GM12874 (cell line): ENCODE measurements around the gene ANKRD33.

Source experiments
- TF ChIP-seq, protein P1 (sequence below): IDR thresholded peaks from 2 replicates; pipeline ENCODE4 v1.5.1; 2011; ENCODE audit warnings: low read depth, mild to moderate bottlenecking, control low read depth, low read length, moderate library complexity; ENCODE audit not compliant: insufficient read depth

Gene ANKRD33

DNA sequence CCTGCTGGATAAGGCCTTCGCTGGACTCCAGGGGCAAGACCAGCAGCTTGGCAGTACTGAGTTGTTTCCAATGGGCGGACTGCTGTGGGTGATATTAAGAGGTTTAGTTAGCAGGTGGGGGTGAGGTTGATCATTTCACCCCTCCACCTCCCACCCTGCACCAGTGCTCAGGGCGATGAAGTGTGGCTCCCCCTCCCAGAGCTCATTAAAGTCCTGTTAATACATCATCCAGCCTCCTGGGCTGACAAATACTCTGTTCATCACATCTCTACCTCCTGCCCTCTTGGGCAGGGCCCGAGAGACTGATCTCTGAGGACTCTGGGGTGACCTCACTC, 37.0 kb upstream of the ANKRD33 start:
- TF ChIP-seq, protein P1, sequence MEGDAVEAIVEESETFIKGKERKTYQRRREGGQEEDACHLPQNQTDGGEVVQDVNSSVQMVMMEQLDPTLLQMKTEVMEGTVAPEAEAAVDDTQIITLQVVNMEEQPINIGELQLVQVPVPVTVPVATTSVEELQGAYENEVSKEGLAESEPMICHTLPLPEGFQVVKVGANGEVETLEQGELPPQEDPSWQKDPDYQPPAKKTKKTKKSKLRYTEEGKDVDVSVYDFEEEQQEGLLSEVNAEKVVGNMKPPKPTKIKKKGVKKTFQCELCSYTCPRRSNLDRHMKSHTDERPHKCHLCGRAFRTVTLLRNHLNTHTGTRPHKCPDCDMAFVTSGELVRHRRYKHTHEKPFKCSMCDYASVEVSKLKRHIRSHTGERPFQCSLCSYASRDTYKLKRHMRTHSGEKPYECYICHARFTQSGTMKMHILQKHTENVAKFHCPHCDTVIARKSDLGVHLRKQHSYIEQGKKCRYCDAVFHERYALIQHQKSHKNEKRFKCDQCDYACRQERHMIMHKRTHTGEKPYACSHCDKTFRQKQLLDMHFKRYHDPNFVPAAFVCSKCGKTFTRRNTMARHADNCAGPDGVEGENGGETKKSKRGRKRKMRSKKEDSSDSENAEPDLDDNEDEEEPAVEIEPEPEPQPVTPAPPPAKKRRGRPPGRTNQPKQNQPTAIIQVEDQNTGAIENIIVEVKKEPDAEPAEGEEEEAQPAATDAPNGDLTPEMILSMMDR = no peak

DNA sequence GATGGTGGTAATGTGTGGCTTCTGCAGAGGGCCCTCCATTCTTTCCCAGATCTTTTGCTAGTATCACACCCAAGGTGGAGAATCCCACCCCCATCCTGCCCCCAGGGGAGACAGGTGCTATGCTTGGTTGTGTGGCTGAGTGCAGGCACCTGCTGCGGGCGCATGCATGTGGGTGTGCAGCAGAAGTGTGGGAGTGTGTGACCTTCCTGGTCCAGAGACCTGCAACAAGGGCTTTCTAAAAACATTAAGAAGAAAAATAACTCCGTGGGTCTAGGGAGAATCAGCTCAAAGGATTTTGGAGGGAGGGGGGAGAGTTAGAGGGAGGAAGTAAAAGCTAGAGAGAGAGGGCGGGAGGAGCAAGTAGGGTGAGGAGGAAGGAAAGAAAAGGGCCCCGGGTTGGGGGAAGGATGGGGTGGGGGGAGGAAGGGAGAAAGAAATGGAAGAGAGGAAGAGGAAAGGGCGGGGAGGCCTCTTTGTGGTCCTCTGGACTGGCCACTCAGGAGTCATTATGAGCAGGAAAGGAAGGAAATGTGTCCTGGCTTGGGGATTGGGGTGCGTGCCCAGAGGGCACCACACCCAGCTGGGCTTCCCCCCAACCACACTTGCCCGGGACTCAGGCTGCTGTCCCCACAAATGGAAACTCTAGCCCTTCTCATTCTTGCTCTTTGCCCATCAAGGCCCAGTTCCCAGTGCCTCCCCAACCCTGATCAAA, 36.3 kb upstream of the ANKRD33 start:
- TF ChIP-seq, protein P1 = no peak

DNA sequence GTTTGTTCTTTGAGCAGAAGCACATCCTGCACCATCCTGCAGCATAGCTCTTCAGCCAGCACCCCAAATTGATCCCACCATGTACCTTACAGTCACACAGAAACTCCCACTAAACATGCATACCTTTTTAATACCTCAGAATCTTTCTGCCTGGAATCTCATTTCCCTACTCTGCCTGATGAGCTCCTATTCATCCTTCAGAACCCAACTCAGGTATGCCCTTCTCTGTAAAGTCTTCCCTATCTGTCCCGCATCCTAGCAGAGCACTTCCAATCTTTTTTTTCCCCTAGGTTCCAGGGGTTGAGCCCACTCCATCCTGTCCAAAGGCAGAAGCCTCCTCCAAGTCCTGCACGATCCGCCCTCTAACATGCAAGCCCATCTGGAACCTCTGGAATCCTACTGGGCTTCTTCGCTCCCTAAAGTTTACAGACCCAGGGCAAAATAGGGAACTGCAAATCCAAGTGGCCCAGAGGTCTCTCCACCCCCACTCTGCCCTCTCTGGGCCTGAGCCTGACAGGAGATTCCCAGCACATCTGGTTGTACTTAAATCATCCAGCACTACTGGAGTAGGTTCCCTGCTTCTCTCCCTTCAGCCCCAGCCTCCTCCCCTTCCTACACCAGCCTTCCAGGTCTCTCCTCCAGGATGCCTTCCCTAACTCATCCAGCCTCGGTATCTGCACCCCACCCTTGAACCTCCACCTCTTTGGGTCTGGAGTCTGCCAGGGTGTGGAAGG, 35.3 kb upstream of the ANKRD33 start:
- TF ChIP-seq, protein P1 = no peak

DNA sequence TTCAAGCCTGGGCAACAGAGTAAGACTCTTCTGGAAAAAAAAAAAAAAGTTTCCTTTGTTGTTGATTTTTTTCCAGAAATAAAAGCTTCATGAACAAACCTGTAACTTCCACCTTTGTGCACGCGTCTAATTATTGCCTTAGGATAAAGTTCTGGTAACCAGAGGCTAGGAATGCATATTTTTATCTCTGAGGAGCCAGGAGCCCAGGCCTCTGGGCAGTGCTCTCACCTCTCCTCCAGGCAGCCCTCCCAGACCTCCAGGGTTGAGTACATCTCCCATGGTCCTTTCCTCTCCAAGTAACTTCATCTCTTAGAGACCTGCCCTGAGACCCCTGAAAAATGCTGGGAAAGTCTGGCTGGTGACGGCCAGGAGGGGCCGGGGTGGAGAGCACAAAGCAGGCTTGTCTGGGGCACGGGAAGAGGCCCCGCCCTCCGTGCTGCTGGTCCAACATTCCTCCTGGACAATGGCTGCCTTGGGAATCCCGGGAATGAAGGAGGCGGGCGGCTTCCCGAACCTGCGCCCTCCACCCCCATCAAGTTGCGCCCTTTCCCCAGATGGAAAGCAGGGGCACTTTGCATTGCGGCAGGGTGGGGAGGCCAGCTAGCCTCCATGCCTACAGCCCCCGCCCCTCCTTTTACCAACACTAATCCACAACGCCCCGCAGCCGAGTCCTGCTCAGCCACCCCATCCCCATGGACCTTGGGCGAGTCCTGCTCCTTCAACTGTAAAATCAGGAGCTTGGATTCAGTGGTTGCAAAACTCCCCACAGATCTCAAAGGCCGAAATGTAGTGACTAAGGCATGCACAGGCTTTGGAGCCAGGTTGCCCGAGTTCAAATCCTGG, 32.1 kb upstream of the ANKRD33 start:
- TF ChIP-seq, protein P1 = no peak

DNA sequence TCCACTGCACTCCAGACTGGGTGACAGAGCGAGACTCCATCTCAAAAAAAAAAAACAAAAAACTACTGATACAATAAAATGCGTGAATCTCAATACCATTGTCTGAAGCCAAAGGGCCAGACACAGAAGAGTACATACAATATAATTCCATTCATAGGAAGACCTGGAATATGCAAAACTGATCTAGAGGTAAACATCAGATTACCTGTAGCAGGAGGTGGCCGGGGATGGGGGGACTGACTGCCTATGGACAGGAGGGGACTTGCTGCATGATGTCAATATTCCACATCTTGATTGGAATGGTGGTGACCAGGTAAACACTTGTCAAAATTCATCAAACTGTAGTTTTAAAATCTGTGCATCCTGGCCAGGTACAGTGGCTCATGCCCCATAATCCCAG, 26.9 kb upstream of the ANKRD33 start:
- TF ChIP-seq, protein P1 = no peak

DNA sequence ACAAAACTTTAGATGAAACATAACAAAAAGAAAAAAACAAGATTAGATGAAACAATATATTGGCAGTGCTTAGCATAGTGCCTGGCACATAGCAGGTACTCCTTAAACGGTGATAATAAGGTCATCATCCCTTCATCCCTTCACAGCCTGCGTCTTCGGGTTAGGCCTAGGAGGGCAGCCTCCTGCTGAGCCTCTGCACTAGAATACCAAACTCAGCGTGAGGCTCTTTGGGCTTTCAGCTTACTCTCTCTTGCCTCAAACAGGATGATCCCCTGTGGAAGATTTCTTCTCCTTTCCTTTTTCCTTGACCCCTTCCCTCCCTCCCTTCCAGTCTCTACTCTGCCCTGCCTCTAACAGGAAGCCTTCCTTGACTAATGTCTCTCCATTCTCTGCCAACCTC, 25.0 kb upstream of the ANKRD33 start:
- TF ChIP-seq, protein P1 = no peak

DNA sequence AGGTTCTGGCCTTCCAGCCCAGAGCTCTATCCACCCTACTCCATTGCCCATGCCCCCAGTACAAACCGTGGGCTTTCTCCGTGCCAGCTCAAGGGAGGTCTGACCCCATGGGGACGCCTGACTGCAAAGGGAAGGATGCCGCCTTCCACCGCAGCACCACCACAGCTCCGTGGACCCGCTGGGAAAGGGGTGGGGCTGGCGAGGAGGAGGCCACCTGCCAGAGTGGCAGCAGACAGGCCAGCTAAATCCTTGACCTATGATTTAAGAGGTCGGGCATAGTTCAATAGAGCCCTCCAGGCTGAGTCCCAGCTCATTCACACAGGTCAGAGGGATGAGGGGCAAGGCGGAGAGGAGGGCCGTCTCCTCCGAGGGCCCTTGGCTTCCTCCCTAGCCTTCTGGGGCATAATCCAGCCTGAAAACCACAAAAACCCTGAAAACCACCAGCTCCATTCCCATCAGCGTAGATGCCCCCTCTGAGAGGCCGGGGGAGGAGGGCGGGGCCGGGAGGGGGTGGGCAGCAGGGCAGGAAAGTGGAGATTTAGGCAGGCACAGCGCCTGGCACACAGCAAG, 24.5 kb upstream of the ANKRD33 start:
- TF ChIP-seq, protein P1 = no peak
